ENCODE measurements around the gene PDE4B.

Gene PDE4B

DNA sequence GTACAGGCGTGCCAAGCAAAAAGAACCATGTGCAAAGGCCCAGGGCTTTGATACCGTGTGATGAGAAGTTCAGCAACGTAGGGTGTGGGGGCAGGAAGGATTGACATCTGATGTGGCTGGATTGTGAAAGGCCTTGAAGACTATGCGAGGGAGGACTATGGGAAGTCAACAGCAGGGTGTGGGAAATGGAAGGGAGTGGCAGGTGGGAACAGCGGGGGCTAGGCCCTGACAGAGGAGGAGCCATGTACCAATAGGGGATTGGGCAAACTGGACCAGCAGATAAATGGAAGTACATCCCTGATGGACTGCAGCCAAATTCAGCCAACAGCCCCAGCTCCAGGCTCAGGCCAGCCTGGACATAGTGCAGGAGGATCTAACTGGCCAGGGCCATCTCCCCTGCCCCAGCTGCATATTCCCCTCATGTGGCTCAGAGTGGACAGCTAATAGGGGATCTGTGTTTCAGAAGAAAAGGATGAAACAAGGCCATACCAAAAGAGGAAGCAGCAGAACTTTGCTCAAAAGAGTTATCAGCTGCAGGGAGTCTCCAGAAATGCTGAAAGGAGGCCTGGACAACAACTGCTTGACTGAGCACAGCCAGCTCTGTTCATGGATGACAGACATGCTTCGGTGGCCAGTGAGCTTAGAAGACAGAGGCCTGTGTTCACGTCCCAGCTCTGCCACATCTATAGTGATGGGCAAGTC lies 601.0 kb downstream of the PDE4B start:
- no peaks in the 10 kb centered on the region for H3K36me3 ChIP-seq (ENCODE audit: control insufficient read depth, insufficient read depth, low read length)
- H3K27me3 ChIP-seq (ENCODE audit: control insufficient read depth, insufficient read depth, low read length, poor library complexity, severe bottlenecking), result no peaks in the 10 kb centered on the region
- H3K9me3 ChIP-seq (ENCODE audit: control insufficient read depth, low read length), result no peaks in the 10 kb centered on the region
- 95% methylated on average over 7 of the region's 7 CpGs for WGBS, 2 experiments
- H3K27ac ChIP-seq (ENCODE audit: insufficient read depth, low read depth, low read length, poor library complexity, severe bottlenecking), result no peak overlapping the region
- H3K4me1 ChIP-seq (ENCODE audit: control insufficient read depth, insufficient read depth, low read length), result no peaks in the 10 kb centered on the region
- H3K4me3 ChIP-seq (ENCODE audit: insufficient read depth, low read depth, low read length), result no peak overlapping the region

DNA sequence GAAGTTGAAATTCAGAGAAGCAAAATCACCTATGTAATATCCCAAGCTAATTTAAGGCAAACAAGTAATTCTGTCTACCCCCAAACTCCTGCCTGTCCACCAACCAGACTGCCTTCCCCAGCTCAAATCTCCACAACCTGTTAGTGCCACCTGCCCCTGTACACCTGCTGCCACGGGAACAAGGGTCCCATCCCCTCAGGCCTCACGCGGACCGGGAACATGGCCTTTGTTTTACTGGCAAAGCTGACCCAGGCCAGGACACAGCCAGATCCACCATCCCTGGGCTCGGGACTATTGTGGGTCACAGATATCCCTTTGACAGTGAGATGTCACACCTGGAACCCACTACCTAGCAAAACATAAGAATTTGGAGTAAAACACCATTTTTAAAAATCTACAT lies 601.9 kb downstream of the PDE4B start:
- no peaks in the 10 kb centered on the region for H3K27me3 ChIP-seq (ENCODE audit: control insufficient read depth, insufficient read depth, low read length, poor library complexity, severe bottlenecking)
- no peak overlapping the region for H3K27ac ChIP-seq (ENCODE audit: insufficient read depth, low read depth, low read length, poor library complexity, severe bottlenecking)
- no peak overlapping the region for H3K4me3 ChIP-seq (ENCODE audit: insufficient read depth, low read depth, low read length)
- WGBS, 2 experiments, result 92% methylated on average over 5 of the region's 5 CpGs
- H3K9me3 ChIP-seq (ENCODE audit: control insufficient read depth, low read length), result no peaks in the 10 kb centered on the region
- H3K36me3 ChIP-seq (ENCODE audit: control insufficient read depth, insufficient read depth, low read length), result no peaks in the 10 kb centered on the region
- no peaks in the 10 kb centered on the region for H3K4me1 ChIP-seq (ENCODE audit: control insufficient read depth, insufficient read depth, low read length)

DNA sequence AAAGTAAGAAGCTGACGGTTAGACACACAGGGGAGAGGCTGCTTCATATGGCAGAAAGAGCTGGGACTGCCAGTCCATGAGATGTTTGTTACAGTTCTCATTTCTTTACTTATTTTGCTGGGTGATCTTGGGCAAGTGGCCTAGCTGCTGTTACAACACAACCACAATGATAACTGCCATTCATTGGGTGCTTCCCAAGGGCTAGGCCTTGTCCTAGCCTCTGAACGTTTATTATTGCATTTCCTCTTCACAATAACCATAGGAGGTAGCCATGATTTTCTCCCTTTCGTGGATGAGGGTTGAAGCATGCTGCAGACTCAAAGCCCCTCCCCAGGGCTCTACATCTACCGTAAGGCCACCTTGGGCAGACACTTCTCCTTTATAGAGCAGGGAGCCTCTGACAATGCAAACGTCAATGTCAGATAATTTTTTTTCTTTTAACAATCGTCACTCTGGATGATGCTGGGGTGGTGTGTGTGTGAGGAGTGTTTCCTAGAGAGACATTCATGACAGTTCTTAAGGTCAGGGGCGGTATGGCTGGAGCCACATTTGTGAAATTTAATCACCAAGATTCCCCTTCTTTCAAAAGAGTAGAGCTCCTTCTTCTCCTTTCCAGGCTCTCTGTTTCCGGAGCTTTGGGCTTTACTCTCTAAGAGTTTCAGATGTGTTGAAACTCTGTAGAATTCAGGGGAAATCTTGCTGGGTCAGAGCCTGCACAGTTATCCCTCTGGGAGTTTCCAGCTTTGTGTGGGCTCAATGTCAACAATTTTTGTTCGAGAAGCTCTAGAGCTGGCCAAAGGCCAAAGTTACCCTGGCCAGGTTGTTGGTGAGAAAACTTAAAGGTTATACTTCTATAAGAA lies 602.7 kb downstream of the PDE4B start:
- no peak overlapping the region for H3K27ac ChIP-seq (ENCODE audit: insufficient read depth, low read depth, low read length, poor library complexity, severe bottlenecking)
- no peaks in the 10 kb centered on the region for H3K9me3 ChIP-seq (ENCODE audit: control insufficient read depth, low read length)
- 90 to 93% methylated on average over 9 of the region's 9 CpGs for WGBS, 2 experiments
- no peak overlapping the region for H3K4me3 ChIP-seq (ENCODE audit: insufficient read depth, low read depth, low read length)
- H3K4me1 ChIP-seq (ENCODE audit: control insufficient read depth, insufficient read depth, low read length), result no peaks in the 10 kb centered on the region
- no peaks in the 10 kb centered on the region for H3K36me3 ChIP-seq (ENCODE audit: control insufficient read depth, insufficient read depth, low read length)
- no peaks in the 10 kb centered on the region for H3K27me3 ChIP-seq (ENCODE audit: control insufficient read depth, insufficient read depth, low read length, poor library complexity, severe bottlenecking)

DNA sequence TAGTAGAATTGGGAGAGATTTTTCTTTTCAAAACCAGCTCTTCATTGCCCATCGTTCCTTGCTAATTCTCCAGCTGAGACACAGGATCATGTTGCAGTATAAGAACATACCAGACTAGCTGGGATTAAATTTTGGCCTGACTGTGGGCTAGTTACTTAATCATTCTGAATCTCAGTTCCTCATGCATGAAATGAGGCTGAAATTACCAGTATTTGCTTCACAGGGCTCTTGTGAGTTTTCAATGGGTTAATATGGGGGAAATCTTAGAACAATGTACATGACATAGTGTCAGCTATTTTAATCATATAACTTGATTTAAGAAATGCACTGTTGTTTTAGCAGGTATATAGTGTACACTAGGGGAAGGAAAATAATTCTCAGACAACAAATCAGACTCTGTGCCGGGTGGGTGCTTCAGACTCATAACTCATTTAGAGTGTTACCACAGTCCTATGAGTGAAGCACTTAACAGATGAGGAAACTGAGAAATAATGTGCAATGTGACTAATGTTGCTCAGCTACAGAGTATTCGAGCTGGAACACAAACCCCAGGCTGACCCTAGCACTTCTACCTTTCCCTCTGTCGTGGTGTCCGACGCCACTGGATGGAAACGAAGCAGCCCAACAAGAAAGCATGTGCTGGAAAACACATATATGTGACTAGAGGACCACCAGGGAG lies 603.7 kb downstream of the PDE4B start:
- no peak overlapping the region for H3K27ac ChIP-seq (ENCODE audit: insufficient read depth, low read depth, low read length, poor library complexity, severe bottlenecking)
- H3K4me1 ChIP-seq (ENCODE audit: control insufficient read depth, insufficient read depth, low read length), result no peaks in the 10 kb centered on the region
- H3K27me3 ChIP-seq (ENCODE audit: control insufficient read depth, insufficient read depth, low read length, poor library complexity, severe bottlenecking), result no peaks in the 10 kb centered on the region
- H3K9me3 ChIP-seq (ENCODE audit: control insufficient read depth, low read length), result no peaks in the 10 kb centered on the region
- no peak overlapping the region for H3K4me3 ChIP-seq (ENCODE audit: insufficient read depth, low read depth, low read length)
- H3K36me3 ChIP-seq (ENCODE audit: control insufficient read depth, insufficient read depth, low read length), result no peaks in the 10 kb centered on the region
- 90 to 93% methylated on average over 7 of the region's 7 CpGs for WGBS, 2 experiments

DNA sequence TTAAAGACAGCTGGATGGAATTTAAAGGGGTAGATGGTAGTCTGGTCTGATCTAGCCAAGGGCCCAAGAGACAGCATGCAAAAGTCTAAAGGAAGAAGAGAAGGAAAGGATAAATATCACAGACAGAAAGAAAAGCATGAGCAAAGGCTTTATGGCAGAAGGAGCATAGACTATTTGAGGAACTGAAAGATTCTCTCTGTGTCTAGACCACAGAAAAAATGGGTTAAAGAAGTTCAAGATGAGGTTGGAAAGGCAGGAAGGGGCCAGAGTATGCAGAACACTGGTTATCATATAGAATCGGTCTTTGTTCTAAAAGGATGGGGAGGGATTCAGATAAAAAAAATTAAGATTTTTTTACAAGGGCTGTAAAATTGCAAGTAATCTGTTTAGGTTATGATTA lies 604.5 kb downstream of the PDE4B start:
- H3K27ac ChIP-seq (ENCODE audit: insufficient read depth, low read depth, low read length, poor library complexity, severe bottlenecking), result no peak overlapping the region
- H3K9me3 ChIP-seq (ENCODE audit: control insufficient read depth, low read length), result no peaks in the 10 kb centered on the region
- no peaks in the 10 kb centered on the region for H3K27me3 ChIP-seq (ENCODE audit: control insufficient read depth, insufficient read depth, low read length, poor library complexity, severe bottlenecking)
- no peaks in the 10 kb centered on the region for H3K36me3 ChIP-seq (ENCODE audit: control insufficient read depth, insufficient read depth, low read length)
- no peak overlapping the region for H3K4me3 ChIP-seq (ENCODE audit: insufficient read depth, low read depth, low read length)
- H3K4me1 ChIP-seq (ENCODE audit: control insufficient read depth, insufficient read depth, low read length), result no peaks in the 10 kb centered on the region
- WGBS, 2 experiments, result 100% methylated on average over 1 of the region's 1 CpG

DNA sequence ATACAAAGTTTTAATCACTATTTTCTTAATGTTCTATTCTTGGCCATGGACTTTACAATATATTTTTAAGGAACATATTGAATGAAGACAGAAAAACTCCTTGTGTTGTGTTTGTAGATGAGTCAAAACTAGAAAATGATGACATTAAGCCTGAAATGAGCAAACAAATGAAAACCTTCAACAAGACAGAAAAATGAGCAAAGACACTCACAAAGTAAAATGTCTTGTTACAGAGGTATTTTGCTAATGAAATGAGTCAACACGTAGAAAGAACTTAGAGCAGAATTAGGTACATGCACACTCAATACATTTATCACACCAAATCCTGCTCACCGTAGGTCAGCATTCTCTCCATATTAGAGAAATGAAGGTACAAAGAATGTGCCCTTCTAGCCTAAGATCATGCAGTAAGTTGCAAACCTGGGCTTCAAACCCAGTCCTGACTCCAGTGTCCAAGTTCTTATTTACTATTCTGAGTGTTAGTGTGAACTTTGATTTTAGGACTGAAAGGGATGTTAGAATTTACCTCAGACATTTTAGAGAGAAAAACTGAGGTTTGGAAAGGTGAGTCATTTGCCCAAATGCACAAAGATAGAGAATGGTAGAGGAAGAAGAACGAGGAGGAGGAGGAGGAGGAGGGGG lies 607.3 kb downstream of the PDE4B start:
- 94 to 98% methylated on average over 2 of the region's 3 CpGs for WGBS, 2 experiments
- no peaks in the 10 kb centered on the region for H3K36me3 ChIP-seq (ENCODE audit: control insufficient read depth, insufficient read depth, low read length)
- no peak overlapping the region for H3K27ac ChIP-seq (ENCODE audit: insufficient read depth, low read depth, low read length, poor library complexity, severe bottlenecking)
- H3K9me3 ChIP-seq (ENCODE audit: control insufficient read depth, low read length), result no peaks in the 10 kb centered on the region
- no peaks in the 10 kb centered on the region for H3K27me3 ChIP-seq (ENCODE audit: control insufficient read depth, insufficient read depth, low read length, poor library complexity, severe bottlenecking)
- H3K4me1 ChIP-seq (ENCODE audit: control insufficient read depth, insufficient read depth, low read length), result no peaks in the 10 kb centered on the region
- H3K4me3 ChIP-seq (ENCODE audit: insufficient read depth, low read depth, low read length), result no peak overlapping the region

DNA sequence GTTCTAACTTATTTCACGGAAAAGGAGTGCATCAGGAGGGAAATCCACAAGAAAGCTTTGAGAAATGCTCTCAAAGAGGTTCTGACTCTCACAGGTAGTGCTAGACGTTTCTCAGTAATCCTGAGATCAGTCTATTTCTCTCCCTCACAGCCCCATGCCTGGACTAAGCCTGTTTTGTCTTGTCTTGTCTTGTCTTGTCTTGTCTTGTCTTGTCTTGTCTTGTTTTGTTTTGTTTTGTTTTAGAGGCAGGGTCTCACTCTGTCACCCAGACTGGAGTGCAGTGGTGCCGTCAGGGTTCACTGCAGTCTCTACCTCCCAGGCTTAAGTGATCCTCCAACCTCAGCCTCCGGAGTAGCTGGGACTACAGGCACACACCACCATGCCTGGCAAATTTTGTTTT lies 608.0 kb downstream of the PDE4B start:
- Histone ChIP-seq H3K4me3 (ENCODE audit: insufficient read depth, low read depth, low read length) (no peak overlapping the region), H3K4me1 (ENCODE audit: control insufficient read depth, insufficient read depth, low read length) (no peaks in the 10 kb centered on the region), H3K27ac (ENCODE audit: insufficient read depth, low read depth, low read length, poor library complexity, severe bottlenecking) (no peak overlapping the region), H3K9me3 (ENCODE audit: control insufficient read depth, low read length) (no peaks in the 10 kb centered on the region), H3K36me3 (ENCODE audit: control insufficient read depth, insufficient read depth, low read length) (no peaks in the 10 kb centered on the region), H3K27me3 (ENCODE audit: control insufficient read depth, insufficient read depth, low read length, poor library complexity, severe bottlenecking) (no peaks in the 10 kb centered on the region)
- 87 to 90% methylated on average over 4 of the region's 4 CpGs for WGBS, 2 experiments

DNA sequence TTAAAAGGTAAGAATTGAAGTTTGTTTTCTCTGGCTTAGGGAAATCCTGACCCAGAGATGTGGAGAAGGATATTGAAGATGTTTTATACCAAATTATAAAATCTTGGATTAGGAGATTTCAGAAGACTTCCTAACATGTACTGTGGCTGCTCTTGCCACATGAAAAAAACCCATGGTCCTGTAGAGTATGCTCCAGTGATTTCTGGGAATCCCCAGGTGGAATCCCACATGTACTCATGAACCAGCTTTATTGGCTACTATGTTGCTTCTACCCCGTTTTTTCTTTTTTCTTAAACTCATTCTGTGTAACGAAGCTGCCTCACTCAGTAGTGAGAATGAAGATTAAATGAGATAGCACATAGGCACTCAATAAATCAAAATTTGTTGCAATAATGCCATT lies 608.5 kb downstream of the PDE4B start:
- Histone ChIP-seq H3K27ac (ENCODE audit: insufficient read depth, low read depth, low read length, poor library complexity, severe bottlenecking) (no peak overlapping the region), H3K4me1 (ENCODE audit: control insufficient read depth, insufficient read depth, low read length) (no peaks in the 10 kb centered on the region), H3K9me3 (ENCODE audit: control insufficient read depth, low read length) (no peaks in the 10 kb centered on the region), H3K36me3 (ENCODE audit: control insufficient read depth, insufficient read depth, low read length) (no peaks in the 10 kb centered on the region), H3K4me3 (ENCODE audit: insufficient read depth, low read depth, low read length) (no peak overlapping the region), H3K27me3 (ENCODE audit: control insufficient read depth, insufficient read depth, low read length, poor library complexity, severe bottlenecking) (no peaks in the 10 kb centered on the region)
- 100% methylated on average over 1 of the region's 2 CpGs for WGBS, 2 experiments

DNA sequence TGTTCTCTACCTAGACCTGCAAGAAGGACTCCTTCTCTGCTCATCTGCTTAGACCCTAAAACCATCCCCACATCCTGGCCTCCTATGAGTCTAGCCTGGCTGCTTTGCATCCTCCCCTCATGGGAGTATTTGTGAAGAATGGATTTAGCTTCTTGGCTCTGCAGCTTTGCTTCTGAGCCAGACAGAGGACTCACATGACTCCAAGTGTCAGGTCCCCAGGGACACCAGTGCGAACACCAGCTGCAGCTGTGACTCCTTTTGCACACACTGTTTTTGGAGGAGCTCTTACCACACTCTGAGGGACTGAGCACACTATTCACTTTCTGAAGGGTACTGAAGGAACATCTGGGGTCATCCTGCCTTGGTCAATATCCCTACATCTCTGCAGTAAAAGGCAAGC lies 609.5 kb downstream of the PDE4B start:
- H3K27me3 ChIP-seq (ENCODE audit: control insufficient read depth, insufficient read depth, low read length, poor library complexity, severe bottlenecking), result no peaks in the 10 kb centered on the region
- 94 to 95% methylated on average over 1 of the region's 1 CpG for WGBS, 2 experiments
- no peak overlapping the region for H3K27ac ChIP-seq (ENCODE audit: insufficient read depth, low read depth, low read length, poor library complexity, severe bottlenecking)
- H3K36me3 ChIP-seq (ENCODE audit: control insufficient read depth, insufficient read depth, low read length), result no peaks in the 10 kb centered on the region
- no peaks in the 10 kb centered on the region for H3K4me1 ChIP-seq (ENCODE audit: control insufficient read depth, insufficient read depth, low read length)
- H3K9me3 ChIP-seq (ENCODE audit: control insufficient read depth, low read length), result no peaks in the 10 kb centered on the region
- no peak overlapping the region for H3K4me3 ChIP-seq (ENCODE audit: insufficient read depth, low read depth, low read length)
